ENCODE results near the gene PIGP.

GRCh38 chr21:37093977-37094376 lies 21.1 kb upstream of the PIGP start:
- TF ChIP-seq CTCF (IDR thresholded peaks at IDR 0.05): no peak
- TF ChIP-seq POLR2A (IDR thresholded peaks at IDR 0.05): no peak
